Testis (tissue), 2 donors: Measurements from ENCODE around the gene STAP2.

Source experiments
- POLR2A ChIP-seq: fragments of 450-650 bp; IDR thresholded peaks from one replicate; pipeline ENCODE4 v1.6.1; 2017; ENCODE audit warnings: antibody characterized with exemption, mild to moderate bottlenecking, moderate library complexity
- TF ChIP-seq, protein P1 (sequence below), 3 experiments: fragments of 450-650 bp in 2 of 3; fragments of 200-600 bp in 1 of 3; sonication (generic) in 1 of 3; IDR thresholded peaks; one replicate each; pipeline ENCODE4 v1.5.1; 2016 to 2019; ENCODE audit warnings: antibody characterized with exemption in 3 of 3, mild to moderate bottlenecking in 2 of 3, moderate library complexity in 1 of 3

DNA sequence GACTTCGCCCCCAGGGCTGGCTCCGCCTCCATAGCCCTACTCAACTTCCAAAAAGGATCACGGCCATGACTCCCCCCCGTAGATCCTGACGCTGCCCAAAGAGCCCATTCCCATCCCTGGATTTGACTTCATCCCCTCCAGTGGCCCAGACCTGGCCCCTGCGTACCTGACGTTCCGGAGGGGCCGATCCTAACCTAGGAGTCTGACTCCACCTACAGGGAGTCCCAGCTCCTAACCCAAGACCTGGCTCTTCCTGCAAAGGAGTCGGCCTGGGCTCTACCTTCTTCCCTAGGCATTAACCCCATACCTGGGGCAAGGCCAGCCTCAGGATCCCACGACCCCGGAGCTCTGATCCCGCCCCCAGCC lies 10.8 kb downstream of the STAP2 start:
- no peak for TF ChIP-seq POLR2A
- TF ChIP-seq, protein P1, sequence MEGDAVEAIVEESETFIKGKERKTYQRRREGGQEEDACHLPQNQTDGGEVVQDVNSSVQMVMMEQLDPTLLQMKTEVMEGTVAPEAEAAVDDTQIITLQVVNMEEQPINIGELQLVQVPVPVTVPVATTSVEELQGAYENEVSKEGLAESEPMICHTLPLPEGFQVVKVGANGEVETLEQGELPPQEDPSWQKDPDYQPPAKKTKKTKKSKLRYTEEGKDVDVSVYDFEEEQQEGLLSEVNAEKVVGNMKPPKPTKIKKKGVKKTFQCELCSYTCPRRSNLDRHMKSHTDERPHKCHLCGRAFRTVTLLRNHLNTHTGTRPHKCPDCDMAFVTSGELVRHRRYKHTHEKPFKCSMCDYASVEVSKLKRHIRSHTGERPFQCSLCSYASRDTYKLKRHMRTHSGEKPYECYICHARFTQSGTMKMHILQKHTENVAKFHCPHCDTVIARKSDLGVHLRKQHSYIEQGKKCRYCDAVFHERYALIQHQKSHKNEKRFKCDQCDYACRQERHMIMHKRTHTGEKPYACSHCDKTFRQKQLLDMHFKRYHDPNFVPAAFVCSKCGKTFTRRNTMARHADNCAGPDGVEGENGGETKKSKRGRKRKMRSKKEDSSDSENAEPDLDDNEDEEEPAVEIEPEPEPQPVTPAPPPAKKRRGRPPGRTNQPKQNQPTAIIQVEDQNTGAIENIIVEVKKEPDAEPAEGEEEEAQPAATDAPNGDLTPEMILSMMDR (IDR thresholded peaks at IDR 0.05) = no peak
